Neural cell (in vitro differentiated cells): ENCODE data around the gene ATP2B1. TPM values are rescaled to one million over a fixed set of nuclear protein-coding genes. Genes with fewer than 3 reads are reported as not detected.

ENCODE experiments used
- H2AFZ ChIP-seq: fragments of 200-600, 300-800 bp; sonication (generic), shearing (Covaris generic); 2 replicates; pipeline ENCODE4 v1.6.0; 2014; ENCODE audit warnings: low read depth, mild to moderate bottlenecking, antibody characterized with exemption, low read length, moderate library complexity
- H3F3A ChIP-seq: fragments of 200-600 bp; shearing (Covaris generic); 2 replicates; pipeline ENCODE4 v1.6.1; 2016; ENCODE audit warnings: mild to moderate bottlenecking, moderate library complexity, mixed read lengths, antibody characterized with exemption, low read length; ENCODE audit not compliant: insufficient read depth, poor library complexity, severe bottlenecking
- H3K27ac ChIP-seq: fragments of 200-600, 300-800 bp; sonication (generic), shearing (Covaris generic); 2 replicates; pipeline ENCODE4 v1.5.1; 2014; ENCODE audit warnings: mild to moderate bottlenecking, low read length, moderate library complexity
- H3K27me3 ChIP-seq: fragments of 300-800, 200-600 bp; sonication (generic), shearing (Covaris generic); 2 replicates; pipeline ENCODE4 v1.6.0; 2014; ENCODE audit warnings: mild to moderate bottlenecking, low read depth, low read length, moderate library complexity; ENCODE audit not compliant: insufficient read depth
- H3K36me3 ChIP-seq: fragments of 300-800, 200-600 bp; sonication (generic), shearing (Covaris generic); 2 replicates; pipeline ENCODE4 v1.5.1; 2014; ENCODE audit warnings: mild to moderate bottlenecking, antibody characterized with exemption, low read length, moderate library complexity; ENCODE audit not compliant: insufficient read depth
- H3K4me2 ChIP-seq: fragments of 300-800, 200-600 bp; sonication (generic), shearing (Covaris generic); 2 replicates; pipeline ENCODE4 v1.6.0; 2014; ENCODE audit warnings: mild to moderate bottlenecking, low read length
- H3K4me3 ChIP-seq: fragments of 300-800, 200-600 bp; sonication (generic), shearing (Covaris generic); 2 replicates; pipeline ENCODE4 v1.5.1; 2014; ENCODE audit warnings: mild to moderate bottlenecking, low read length, moderate library complexity
- H3K79me2 ChIP-seq: fragments of 200-600 bp; shearing (Covaris generic); replicated peaks from 2 replicates; pipeline ENCODE4 v1.6.0; 2014; ENCODE audit warnings: mild to moderate bottlenecking, low read length, moderate library complexity; ENCODE audit not compliant: insufficient read depth
- H3K9ac ChIP-seq: fragments of 300-800, 200-600 bp; sonication (generic), shearing (Covaris generic); 2 replicates; pipeline ENCODE4 v1.6.1; 2016; ENCODE audit warnings: mild to moderate bottlenecking, low read length, mixed read lengths
- H3K9me2 ChIP-seq: fragments of 200-600 bp; shearing (Covaris generic); 2 replicates; pipeline ENCODE4 v1.6.1; 2016; ENCODE audit warnings: mild to moderate bottlenecking, low read length, mixed read lengths; ENCODE audit not compliant: insufficient read depth
- H3K9me3 ChIP-seq: fragments of 200-600, 300-800 bp; sonication (generic), shearing (Covaris generic); 2 replicates; pipeline ENCODE4 v1.6.1; 2016; ENCODE audit warnings: mild to moderate bottlenecking, mixed run types, low read length, moderate library complexity, mixed read lengths
- H4K20me1 ChIP-seq: fragments of 200-600 bp; shearing (Covaris generic); 2 replicates; pipeline ENCODE4 v1.6.1; 2016; ENCODE audit warnings: mild to moderate bottlenecking, mixed run types; ENCODE audit not compliant: insufficient read depth
- EP300 ChIP-seq: fragments of 450-650 bp; conservative IDR thresholded peaks from 2 replicates; pipeline ENCODE4 v1.6.1; 2014; ENCODE audit warnings: antibody characterized with exemption, mild to moderate bottlenecking, moderate library complexity; ENCODE audit not compliant: poor library complexity, severe bottlenecking
- EZH2 ChIP-seq: fragments of 200-600, 300-800 bp; shearing (Covaris generic), sonication (generic); IDR thresholded peaks from 2 replicates; pipeline ENCODE4 v1.6.1; 2014; ENCODE audit warnings: antibody characterized with exemption, low read length, borderline replicate concordance, mild to moderate bottlenecking; ENCODE audit not compliant: insufficient read depth, poor library complexity, severe bottlenecking
- MXI1 ChIP-seq: fragments of 450-650 bp; conservative IDR thresholded peaks from 2 replicates; pipeline ENCODE4 v1.6.1; 2014; ENCODE audit warnings: antibody characterized with exemption, mild to moderate bottlenecking; ENCODE audit not compliant: poor library complexity, severe bottlenecking
- POLR2AphosphoS5 ChIP-seq: IDR thresholded peaks from 2 replicates; pipeline ENCODE4 v1.6.1; 2012
- RAD21 ChIP-seq: fragments of 450-650 bp; conservative IDR thresholded peaks from 2 replicates; pipeline ENCODE4 v1.6.1; 2014; ENCODE audit warnings: antibody characterized with exemption, mild to moderate bottlenecking, moderate library complexity
- REST ChIP-seq: IDR thresholded peaks from 2 replicates; pipeline ENCODE4 v1.6.1; 2012; ENCODE audit warnings: borderline replicate concordance
- SMC3 ChIP-seq: fragments of 450-650 bp; conservative IDR thresholded peaks from 2 replicates; pipeline ENCODE4 v1.6.1; 2014; ENCODE audit warnings: antibody characterized with exemption, mild to moderate bottlenecking, moderate library complexity; ENCODE audit not compliant: poor library complexity
- TAF1 ChIP-seq: IDR thresholded peaks from 2 replicates; pipeline ENCODE4 v1.6.1; 2012; ENCODE audit warnings: low read depth
- polyA plus RNA-seq: library from polyadenylated mRNA; depleted of rRNA; stranded (reverse); fragments of >200 nt; gene quantifications from 2 replicates; pipeline ENCODE4 v1.2.3, GENCODE V29; 2014
- TF ChIP-seq, protein P1 (sequence below): fragments of 450-650 bp; IDR thresholded peaks from 2 replicates; pipeline ENCODE4 v1.5.1; 2014; ENCODE audit warnings: antibody characterized with exemption, mild to moderate bottlenecking, moderate library complexity; ENCODE audit not compliant: poor library complexity, severe bottlenecking

ATP2B1 gene
- polyA plus RNA-seq, 1 donor from 2014 or later = 139 TPM

DNA sequence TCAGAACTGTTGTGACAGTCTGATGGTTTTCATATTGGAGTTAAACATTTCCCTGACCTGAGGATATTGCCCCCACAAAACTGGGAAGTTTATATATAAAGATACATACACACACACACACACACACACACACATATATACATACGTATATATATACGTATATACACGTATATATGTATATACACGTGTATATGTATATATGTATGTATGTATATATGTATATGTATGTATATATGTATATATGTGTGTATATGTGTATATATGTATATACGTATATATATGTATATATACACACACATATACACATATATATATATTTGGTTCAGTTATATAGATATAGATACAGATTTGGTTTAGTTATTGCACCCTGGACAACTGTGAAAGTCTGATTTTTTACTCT, 65.7 kb downstream of the ATP2B1 start:
- Histone ChIP-seq H3K4me3 (no peak overlapping the region), H3F3A (no peaks in the 10 kb centered on the region), H3K9ac (no peak overlapping the region), H3K27ac (no peak overlapping the region), H2AFZ (no peak overlapping the region), H3K9me2 (no peaks in the 10 kb centered on the region), H4K20me1 (no peaks in the 10 kb centered on the region), H3K4me2 (no peak overlapping the region), H3K36me3 (peaks cover 8% of the 10 kb centered on the region), H3K9me3 (no peaks in the 10 kb centered on the region), H3K27me3 (no peaks in the 10 kb centered on the region), H3K79me2 (no peaks in the 10 kb centered on the region)
- TF ChIP-seq MXI1 (no peak), RAD21 (no peak), EP300 (no peak), REST (no peak), EZH2 (no peak), SMC3 (no peak), POLR2AphosphoS5 (no peak), TAF1 (no peak)
- TF ChIP-seq, protein P1, sequence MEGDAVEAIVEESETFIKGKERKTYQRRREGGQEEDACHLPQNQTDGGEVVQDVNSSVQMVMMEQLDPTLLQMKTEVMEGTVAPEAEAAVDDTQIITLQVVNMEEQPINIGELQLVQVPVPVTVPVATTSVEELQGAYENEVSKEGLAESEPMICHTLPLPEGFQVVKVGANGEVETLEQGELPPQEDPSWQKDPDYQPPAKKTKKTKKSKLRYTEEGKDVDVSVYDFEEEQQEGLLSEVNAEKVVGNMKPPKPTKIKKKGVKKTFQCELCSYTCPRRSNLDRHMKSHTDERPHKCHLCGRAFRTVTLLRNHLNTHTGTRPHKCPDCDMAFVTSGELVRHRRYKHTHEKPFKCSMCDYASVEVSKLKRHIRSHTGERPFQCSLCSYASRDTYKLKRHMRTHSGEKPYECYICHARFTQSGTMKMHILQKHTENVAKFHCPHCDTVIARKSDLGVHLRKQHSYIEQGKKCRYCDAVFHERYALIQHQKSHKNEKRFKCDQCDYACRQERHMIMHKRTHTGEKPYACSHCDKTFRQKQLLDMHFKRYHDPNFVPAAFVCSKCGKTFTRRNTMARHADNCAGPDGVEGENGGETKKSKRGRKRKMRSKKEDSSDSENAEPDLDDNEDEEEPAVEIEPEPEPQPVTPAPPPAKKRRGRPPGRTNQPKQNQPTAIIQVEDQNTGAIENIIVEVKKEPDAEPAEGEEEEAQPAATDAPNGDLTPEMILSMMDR = no peak

DNA sequence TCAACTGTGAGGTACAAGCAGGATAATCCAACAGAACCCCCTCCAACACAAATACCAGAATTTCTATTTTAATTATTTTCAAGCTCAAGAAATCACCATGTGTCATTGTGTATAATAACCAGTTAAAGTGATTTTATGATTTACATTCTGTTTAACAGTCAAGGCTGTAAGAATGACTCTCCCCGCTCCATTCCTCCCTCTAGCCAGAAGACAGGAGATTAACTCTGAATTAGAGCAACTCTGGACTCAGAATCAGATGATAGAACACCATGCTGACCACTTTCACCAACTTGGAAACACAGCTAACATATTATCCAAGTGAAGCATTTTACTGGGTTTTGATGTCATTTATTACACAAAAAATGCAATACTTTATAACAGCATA, 71.9 kb downstream of the ATP2B1 start:
- Histone ChIP-seq H3K4me2 (no peak overlapping the region), H3K27ac (no peak overlapping the region), H3K9me2 (no peaks in the 10 kb centered on the region), H2AFZ (no peak overlapping the region), H3K79me2 (no peaks in the 10 kb centered on the region), H3K4me3 (no peak overlapping the region), H3F3A (no peaks in the 10 kb centered on the region), H4K20me1 (no peaks in the 10 kb centered on the region), H3K9me3 (no peaks in the 10 kb centered on the region), H3K27me3 (no peaks in the 10 kb centered on the region), H3K9ac (no peak overlapping the region), H3K36me3 (peaks cover 5% of the 10 kb centered on the region)
- TF ChIP-seq REST (no peak), SMC3 (no peak), EZH2 (no peak), MXI1 (no peak), POLR2AphosphoS5 (no peak), EP300 (no peak), RAD21 (no peak), TAF1 (no peak)
- TF ChIP-seq, protein P1 = no peak
